ENCODE data around the gene C6orf47. TPM values are rescaled to one million over a fixed set of nuclear protein-coding genes. Genes with fewer than 3 reads are reported as not detected.

C6orf47 gene
- total RNA-seq, 1 donor from 2014 or later = 19.0 TPM

GRCh38 chr6:31614075-31614619 is 46.4 kb downstream of the C6orf47 start:
- H3K4me1 Mint-ChIP-seq = peaks cover 35% of the 10 kb centered on the region
- peak overlapping the region; percentile 21 for H3K27ac Mint-ChIP-seq
- DNase-seq (ENCODE audit: low spot score in 2 of 2, unreplicated experiment in 2 of 2) = no peak
- H3K27me3 Mint-ChIP-seq (ENCODE audit: low read depth) = no peaks in the 10 kb centered on the region
- H3K4me3 Mint-ChIP-seq = no peak overlapping the region
- no peak for TF ChIP-seq CTCF (IDR thresholded peaks at IDR 0.05; ENCODE audit: unreplicated experiment)
- H3K9me3 Mint-ChIP-seq = no peaks in the 10 kb centered on the region
- H3K36me3 Mint-ChIP-seq = no peaks in the 10 kb centered on the region

- no peak overlapping the region for H3K4me3 Mint-ChIP-seq
- TF ChIP-seq CTCF (IDR thresholded peaks at IDR 0.05; ENCODE audit: unreplicated experiment) = no peak
- peak overlapping the region; percentile 1 for H3K27ac Mint-ChIP-seq
- peaks cover 32% of the 10 kb centered on the region for H3K4me1 Mint-ChIP-seq
- no peaks in the 10 kb centered on the region for H3K9me3 Mint-ChIP-seq
- no peak for DNase-seq (ENCODE audit: low spot score in 2 of 2, unreplicated experiment in 2 of 2)
- H3K36me3 Mint-ChIP-seq = no peaks in the 10 kb centered on the region
- no peaks in the 10 kb centered on the region for H3K27me3 Mint-ChIP-seq (ENCODE audit: low read depth)
These were observed 49.6 kb downstream of the C6orf47 start for GRCh38 chr6:31610968-31611367.

- no peak for TF ChIP-seq CTCF (IDR thresholded peaks at IDR 0.05; ENCODE audit: unreplicated experiment)
These were observed 50.8 kb downstream of the C6orf47 start for GRCh38 chr6:31609519-31610406.

More at GRCh38 chr6:31609519-31610406, 50.8 kb downstream of the C6orf47 start:
- Mint-ChIP-seq H3K4me1 (peaks cover 24% of the 10 kb centered on the region), H3K4me3 (no peak overlapping the region), H3K27me3 (ENCODE audit: low read depth) (no peaks in the 10 kb centered on the region), H3K36me3 (no peaks in the 10 kb centered on the region), H3K9me3 (no peaks in the 10 kb centered on the region), H3K27ac (peak overlapping the region; percentile 37)
- no peak for DNase-seq (ENCODE audit: low spot score in 2 of 2, unreplicated experiment in 2 of 2)

Small RNA genes within 50 kb of the gene (microRNA-seq; reads per million reads assigned to microRNA genes)
- gene MIR4646 (2.9 reads per million, percentile 3 among the genes with 10 or more reads in this experiment), gene MIR6832 (3.2 reads per million, percentile 6 among the genes with 10 or more reads in this experiment)

Other genes starting within 250 kb of the C6orf47 start
- 0.31 TPM in 1 of 3 replicates, not detected in the others for gene MICB, start 162.6 kb downstream of the C6orf47 start, total RNA-seq
- gene MCCD1, start 131.8 kb downstream of the C6orf47 start, total RNA-seq = not detected in 3 replicates
- 635 to 649 TPM (median 647 TPM) in 3 replicates for gene DDX39B, start 118.8 kb downstream of the C6orf47 start, total RNA-seq
- gene ATP6V1G2, start 114.2 kb downstream of the C6orf47 start, total RNA-seq = 2.2 to 2.7 TPM (median 2.5 TPM) in 3 replicates
- 27.7 to 28.2 TPM (median 28.1 TPM) in 3 replicates for gene NFKBIL1, start 113.2 kb downstream of the C6orf47 start, total RNA-seq
- gene LTA, start 88.5 kb downstream of the C6orf47 start, total RNA-seq = 0.16 to 0.18 TPM in 2 of 3 replicates, not detected in the other
- gene TNF, start 85.2 kb downstream of the C6orf47 start, total RNA-seq = 0.52 to 0.60 TPM (median 0.60 TPM) in 3 replicates
- gene LTB, start 78.4 kb downstream of the C6orf47 start, total RNA-seq = 0.32 TPM in 1 of 3 replicates, not detected in the others
- gene LST1, start 74.5 kb downstream of the C6orf47 start, total RNA-seq = 0.60 to 0.77 TPM in 2 of 3 replicates, not detected in the other
- not detected in 3 replicates for gene NCR3, start 67.8 kb downstream of the C6orf47 start, total RNA-seq
- 5.1 to 6.0 TPM (median 5.1 TPM) in 3 replicates for gene AIF1, start 45.5 kb downstream of the C6orf47 start, total RNA-seq
- 273 to 290 TPM (median 288 TPM) in 3 replicates for gene PRRC2A, start 40.1 kb downstream of the C6orf47 start, total RNA-seq
- 327 to 338 TPM (median 338 TPM) in 3 replicates for gene BAG6, start 8.1 kb downstream of the C6orf47 start, total RNA-seq
- gene APOM, start 4.9 kb downstream of the C6orf47 start, total RNA-seq = 2.4 to 3.4 TPM (median 3.1 TPM) in 3 replicates
- 12.7 to 14.8 TPM (median 14.3 TPM) in 3 replicates for gene GPANK1, start 4.2 kb upstream of the C6orf47 start, total RNA-seq
- 155 to 157 TPM (median 157 TPM) in 3 replicates for gene CSNK2B, start 5.3 kb upstream of the C6orf47 start, total RNA-seq
- 34.2 to 37.5 TPM (median 36.5 TPM) in 3 replicates for gene LY6G5B, start 9.2 kb upstream of the C6orf47 start, total RNA-seq
- 1.5 to 2.3 TPM (median 2.3 TPM) in 3 replicates for gene LY6G5C, start 20.3 kb upstream of the C6orf47 start, total RNA-seq
- 54.1 to 55.4 TPM (median 54.6 TPM) in 3 replicates for gene ABHD16A, start 42.5 kb upstream of the C6orf47 start, total RNA-seq
- gene LY6G6F, start 46.1 kb upstream of the C6orf47 start, total RNA-seq = not detected in 3 replicates
- 0.67 to 1.8 TPM (median 0.82 TPM) in 3 replicates for gene LY6G6D, start 54.6 kb upstream of the C6orf47 start, total RNA-seq
- gene LY6G6C, start 61.0 kb upstream of the C6orf47 start, total RNA-seq = 0.89 to 1.4 TPM (median 1.3 TPM) in 3 replicates
- 0.16 to 0.33 TPM (median 0.25 TPM) in 3 replicates for gene MPIG6B, start 62.6 kb upstream of the C6orf47 start, total RNA-seq
- 142 to 144 TPM (median 143 TPM) in 3 replicates for gene DDAH2, start 68.5 kb upstream of the C6orf47 start, total RNA-seq
- 133 to 139 TPM (median 136 TPM) in 3 replicates for gene CLIC1, start 75.8 kb upstream of the C6orf47 start, total RNA-seq
- 38.6 to 48.2 TPM (median 42.9 TPM) in 3 replicates for gene MSH5, start 79.2 kb upstream of the C6orf47 start, total RNA-seq
- 8.7 to 12.8 TPM (median 11.6 TPM) in 3 replicates for gene SAPCD1, start 101.9 kb upstream of the C6orf47 start, total RNA-seq
- gene VWA7, start 116.5 kb upstream of the C6orf47 start, total RNA-seq = 1.5 to 1.8 TPM (median 1.6 TPM) in 3 replicates
- gene VARS1, start 135.0 kb upstream of the C6orf47 start, total RNA-seq = 82.8 to 90.4 TPM (median 83.8 TPM) in 3 replicates
- gene LSM2, start 146.2 kb upstream of the C6orf47 start, total RNA-seq = 55.8 to 58.2 TPM (median 57.0 TPM) in 3 replicates
- 1.7 to 2.2 TPM (median 2.1 TPM) in 3 replicates for gene HSPA1L, start 154.5 kb upstream of the C6orf47 start, total RNA-seq
- 61.3 to 70.1 TPM (median 61.7 TPM) in 3 replicates for gene HSPA1A, start 154.8 kb upstream of the C6orf47 start, total RNA-seq
- gene HSPA1B, start 167.0 kb upstream of the C6orf47 start, total RNA-seq = 105 to 109 TPM (median 108 TPM) in 3 replicates
- gene NEU1, start 202.0 kb upstream of the C6orf47 start, total RNA-seq = 23.2 to 24.7 TPM (median 24.4 TPM) in 3 replicates
- 0.40 to 0.94 TPM (median 0.66 TPM) in 3 replicates for gene SLC44A4, start 218.2 kb upstream of the C6orf47 start, total RNA-seq
- gene EHMT2, start 236.9 kb upstream of the C6orf47 start, total RNA-seq = 127 to 135 TPM (median 129 TPM) in 3 replicates
- gene ZBTB12, start 241.3 kb upstream of the C6orf47 start, total RNA-seq = 35.3 to 37.1 TPM (median 35.9 TPM) in 3 replicates